SH-SY5Y (cell line): ENCODE results near the gene SERPINA3.

Experiments used
- GATA2 ChIP-seq: IDR thresholded peaks from 2 replicates; pipeline ENCODE4 v1.6.1; 2011; ENCODE audit warnings: mild to moderate bottlenecking, low read depth, low read length
- GATA3 ChIP-seq: IDR thresholded peaks from 2 replicates; pipeline ENCODE4 v1.6.1; 2011; ENCODE audit warnings: low read depth, mild to moderate bottlenecking, low read length, moderate library complexity

Gene SERPINA3

DNA sequence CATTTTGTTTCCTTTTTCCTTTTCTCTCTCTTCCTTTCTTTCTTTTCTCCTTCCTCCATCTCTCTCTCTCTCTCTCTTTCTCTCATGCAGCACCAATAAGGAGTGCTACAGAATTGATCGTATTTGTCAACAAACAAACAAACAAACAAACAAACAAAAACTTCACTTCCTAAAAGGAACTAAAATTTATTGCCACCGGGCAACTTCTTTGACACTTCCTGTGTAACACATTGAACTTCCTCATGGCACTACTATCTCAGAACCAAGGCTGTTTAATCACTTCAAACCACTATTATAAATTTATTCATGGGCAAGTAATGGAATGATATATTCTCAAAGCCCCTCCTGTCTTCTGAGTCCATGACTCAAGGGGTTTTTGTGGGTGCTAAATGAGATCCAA, 51.3 kb downstream of the SERPINA3 start:
- no peak for TF ChIP-seq GATA3
- no peak for TF ChIP-seq GATA2

DNA sequence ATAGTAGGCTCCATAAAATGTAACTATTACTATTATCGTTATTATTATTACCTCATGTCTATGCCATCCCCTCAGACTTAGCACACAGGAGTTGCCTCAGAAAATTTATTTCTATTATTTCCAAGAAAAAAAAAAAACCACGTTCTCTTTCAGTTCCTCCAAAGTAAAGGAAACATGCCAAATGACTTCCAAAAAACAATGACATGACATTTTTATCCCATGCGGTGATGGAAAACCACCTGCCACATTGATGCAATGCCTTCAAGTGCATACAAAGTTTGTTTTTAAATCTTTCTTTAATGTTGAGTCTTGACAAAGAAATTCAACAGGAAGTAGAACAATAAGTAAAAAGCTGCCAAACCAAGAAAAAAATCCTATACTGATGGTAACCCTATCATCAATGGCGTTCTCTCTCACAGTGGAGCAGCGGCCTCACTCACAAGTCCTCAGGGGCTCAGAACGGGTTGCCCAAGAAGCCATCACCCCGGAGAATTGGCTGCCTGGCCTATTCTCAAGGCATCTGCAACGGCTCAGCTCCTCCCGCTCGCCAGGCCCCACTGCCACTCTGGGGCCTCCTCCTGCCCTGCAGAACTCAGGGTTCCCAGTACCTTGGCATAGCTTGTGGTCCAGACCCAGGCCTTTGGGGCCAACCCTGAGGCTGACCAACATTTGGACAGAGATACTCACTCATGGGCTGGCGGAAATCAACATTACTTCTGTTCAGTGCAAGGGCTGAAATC, 51.9 kb downstream of the SERPINA3 start:
- TF ChIP-seq GATA2 (no peak), GATA3 (no peak)

DNA sequence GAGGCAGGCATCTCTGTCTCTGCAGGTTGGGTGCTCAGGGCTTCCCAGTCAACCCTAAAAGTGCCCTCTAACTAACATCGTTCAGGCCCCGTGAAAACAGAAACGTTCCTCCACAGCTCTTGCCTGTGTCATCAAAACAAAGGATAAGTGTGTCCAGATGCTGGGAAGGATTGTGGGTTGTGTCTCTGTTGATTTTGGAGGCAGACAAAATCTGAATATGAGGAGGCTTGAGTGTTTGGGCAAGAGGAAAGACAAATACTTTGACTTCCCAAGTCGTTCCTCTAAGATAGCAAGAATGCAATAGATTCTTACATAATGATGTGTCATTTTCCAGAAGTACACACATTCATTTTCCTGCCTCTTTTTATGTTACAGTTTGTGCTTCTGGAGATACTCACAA, 52.9 kb downstream of the SERPINA3 start:
- TF ChIP-seq GATA2 (no peak), GATA3 (no peak)

DNA sequence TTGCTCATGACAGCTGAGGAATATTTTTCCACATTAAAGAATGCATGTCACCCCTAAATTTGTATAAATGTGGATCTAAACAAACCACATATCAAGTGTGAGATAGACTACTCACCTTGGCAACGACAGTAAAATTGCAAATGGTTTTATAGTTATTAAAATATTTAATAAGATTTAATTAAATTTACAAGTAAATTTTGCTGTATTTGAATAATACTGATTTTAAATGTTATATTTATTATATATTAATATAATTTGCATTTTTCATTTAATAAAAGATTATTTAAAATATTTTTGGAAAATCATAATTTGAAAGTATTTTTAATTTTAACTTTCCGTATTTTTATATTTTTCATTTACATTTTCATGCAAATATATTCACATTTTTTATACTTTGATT, 53.4 kb downstream of the SERPINA3 start:
- TF ChIP-seq GATA3 (no peak), GATA2 (no peak)

DNA sequence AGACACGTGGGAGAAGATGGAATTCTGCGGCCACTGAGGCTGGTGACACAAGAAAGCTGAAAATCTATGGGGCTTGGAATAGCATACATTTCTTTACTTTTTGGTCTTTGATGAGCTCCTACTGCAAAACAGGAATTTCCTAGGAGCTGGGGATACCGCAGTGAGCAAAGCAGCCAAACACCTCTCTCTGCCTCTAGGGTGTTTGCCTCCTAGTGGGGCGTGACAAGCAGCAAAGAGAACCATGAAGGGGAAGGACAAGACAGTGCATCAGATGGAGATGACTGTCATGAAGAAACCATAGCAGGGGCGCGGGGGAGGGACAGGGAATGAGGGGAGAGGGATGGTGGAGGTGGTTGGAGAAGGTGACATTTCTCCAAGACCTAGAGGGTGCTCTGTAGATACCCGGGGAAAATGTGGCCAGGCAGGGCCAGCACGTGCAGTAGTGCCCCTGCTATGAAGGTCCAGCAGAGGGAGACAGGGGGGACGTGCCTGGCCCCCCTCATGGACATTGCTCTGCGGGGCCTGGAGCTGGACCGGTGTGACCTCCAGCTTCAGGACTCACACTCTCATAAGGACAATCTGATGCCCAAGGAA, 58.6 kb downstream of the SERPINA3 start:
- TF ChIP-seq GATA2 (no peak), GATA3 (no peak)

DNA sequence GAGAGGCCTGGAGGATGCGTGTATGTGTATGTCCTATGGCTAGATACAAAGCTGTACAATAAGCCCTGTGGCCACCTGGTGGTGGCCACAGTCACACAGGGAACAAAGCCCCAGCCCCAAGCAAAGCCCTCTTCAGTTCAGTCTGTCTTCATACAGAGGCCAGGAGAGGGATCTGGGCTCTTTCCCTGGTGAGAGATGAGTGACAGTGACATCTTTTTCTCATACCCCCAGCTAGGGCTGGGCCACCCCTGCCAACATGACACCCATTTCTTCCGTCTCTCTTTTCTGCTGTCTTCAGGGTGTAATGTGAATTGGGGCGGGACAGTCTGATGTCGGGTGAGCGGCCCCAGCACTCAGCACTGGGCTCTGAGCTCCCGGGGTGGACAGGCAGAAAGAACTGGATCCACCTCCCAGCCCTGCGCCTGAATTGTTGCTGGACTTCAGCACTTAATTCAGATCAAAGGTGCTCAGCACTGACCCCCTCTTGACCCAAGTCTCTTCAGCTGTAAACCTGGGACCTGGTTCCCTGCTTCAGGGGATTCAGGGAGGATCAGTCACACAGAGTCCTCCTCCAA, 59.8 kb downstream of the SERPINA3 start:
- TF ChIP-seq GATA3 (no peak), GATA2 (no peak)

DNA sequence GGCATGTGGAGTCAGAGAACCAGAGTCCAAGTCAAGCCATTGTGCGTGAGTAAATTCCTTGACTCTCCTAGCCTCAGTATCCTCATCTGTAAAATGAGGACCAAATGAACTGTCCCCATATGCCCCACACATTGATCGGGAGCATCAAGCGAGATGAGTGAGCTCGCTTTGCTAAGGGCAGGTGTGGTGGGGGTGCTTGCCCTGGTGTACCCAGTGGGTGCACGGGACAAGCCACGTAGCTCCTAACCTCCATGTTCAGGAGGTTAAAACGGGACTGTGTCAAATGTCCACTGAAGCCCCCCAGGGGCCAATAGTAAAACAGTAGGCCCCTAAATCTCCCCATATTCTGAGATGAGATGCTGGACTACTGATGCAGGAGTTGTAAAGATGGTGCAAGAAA, 60.9 kb downstream of the SERPINA3 start:
- TF ChIP-seq GATA2: no peak
- TF ChIP-seq GATA3: no peak
